ENCODE results near the gene DOK4.
"Not testable (repeated sequence)": the region's sequence is repeated elsewhere in the genome, so short reads cannot be mapped to it uniquely, and the experiment has no call there.

The DOK4 gene

DNA sequence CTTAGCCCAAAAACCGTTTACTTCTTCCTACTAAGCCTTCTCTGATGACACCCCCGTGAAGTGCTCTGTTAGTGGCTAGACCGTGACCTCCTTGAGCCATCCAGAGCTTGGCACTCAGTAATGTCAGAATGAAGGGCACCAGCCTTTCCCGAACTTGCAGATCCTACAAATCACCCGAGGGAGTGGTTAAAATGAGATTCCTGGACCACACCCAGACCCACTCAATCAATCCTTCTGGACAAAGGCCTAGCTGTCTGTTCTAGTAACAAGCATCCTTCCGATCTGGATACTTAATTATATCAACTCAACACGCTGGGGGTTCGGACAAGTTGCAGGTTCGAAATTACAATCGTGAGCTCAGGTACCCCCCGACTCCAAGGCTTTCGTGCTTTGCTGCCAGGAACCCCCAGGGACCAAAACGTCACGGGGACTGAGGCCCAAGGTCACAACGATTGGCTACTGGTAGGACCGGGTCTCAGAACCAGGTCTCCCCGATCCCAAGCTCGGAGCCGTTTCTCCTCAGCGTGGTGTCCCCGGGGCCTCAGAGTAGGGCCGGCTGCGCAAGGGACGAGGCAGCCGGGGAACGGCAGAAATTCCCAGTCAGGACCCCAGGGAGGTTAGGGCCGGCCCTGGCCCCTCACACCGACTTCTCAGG, 39.6 kb downstream of the DOK4 start:
- peak in 2 of 3 experiments; percentile 8 to 21 for DNase-seq (ENCODE audit: low read depth in 3 of 3)

DNA sequence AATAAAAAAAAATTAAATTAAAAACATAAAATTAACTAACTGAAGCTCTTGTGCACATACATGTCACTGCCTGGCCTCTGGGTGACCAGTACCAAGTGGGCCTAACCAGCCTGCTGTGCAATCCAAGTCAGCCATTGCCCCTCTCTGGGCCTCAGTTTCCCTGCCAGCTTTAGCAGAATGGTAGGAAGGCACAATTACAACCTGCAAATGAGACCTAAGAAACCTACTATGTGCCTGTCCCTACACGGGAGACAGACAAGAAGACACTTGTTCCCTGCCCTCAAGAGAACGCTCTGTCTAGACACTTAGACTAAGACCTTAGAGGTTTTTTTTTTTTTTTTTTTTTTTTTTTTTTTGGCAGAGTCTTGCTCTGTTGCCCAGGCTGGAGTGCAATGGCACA, 40.8 kb downstream of the DOK4 start:
- DNase-seq (ENCODE audit: low read depth in 3 of 3), result no peak

DNA sequence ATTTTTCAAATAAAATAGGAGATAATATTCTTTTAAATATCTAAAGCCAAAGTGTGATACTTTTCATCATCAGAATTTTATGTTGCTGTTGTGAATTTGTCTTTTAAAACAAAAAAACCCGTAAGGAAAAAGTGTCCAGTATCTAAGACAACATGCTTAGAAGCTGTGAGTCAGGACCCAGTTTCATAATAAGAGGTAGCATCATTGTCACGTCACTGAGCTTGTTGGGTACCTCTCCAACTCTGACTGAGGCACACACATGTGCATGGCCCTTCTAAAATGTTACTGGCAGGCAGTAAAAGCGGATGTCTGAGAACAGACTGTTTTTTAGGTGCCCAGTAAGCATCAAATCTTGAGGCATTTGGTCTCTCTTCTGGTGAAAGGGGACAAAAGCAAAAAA, 41.6 kb downstream of the DOK4 start:
- DNase-seq (ENCODE audit: low read depth in 3 of 3), result no peak

DNA sequence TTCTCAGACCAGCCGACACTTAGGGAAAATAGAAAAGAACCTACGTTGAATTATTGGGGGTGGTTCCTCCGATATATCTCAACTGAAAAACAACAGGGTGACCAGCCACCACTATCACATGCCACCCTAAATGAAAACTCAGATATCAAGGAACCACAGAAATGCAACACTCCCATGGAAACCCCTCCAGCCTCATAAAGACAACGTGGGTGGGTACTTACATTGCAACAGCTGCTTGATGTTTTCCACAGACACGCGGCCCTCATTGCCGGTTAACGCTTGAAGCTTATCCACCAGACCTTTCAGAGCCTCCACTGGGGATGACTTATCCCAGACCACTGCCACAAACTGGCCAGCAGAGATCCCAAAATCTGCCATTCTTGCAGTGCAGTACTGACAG, 45.7 kb downstream of the DOK4 start:
- not testable (repeated sequence) for DNase-seq (ENCODE audit: low read depth in 3 of 3)

DNA sequence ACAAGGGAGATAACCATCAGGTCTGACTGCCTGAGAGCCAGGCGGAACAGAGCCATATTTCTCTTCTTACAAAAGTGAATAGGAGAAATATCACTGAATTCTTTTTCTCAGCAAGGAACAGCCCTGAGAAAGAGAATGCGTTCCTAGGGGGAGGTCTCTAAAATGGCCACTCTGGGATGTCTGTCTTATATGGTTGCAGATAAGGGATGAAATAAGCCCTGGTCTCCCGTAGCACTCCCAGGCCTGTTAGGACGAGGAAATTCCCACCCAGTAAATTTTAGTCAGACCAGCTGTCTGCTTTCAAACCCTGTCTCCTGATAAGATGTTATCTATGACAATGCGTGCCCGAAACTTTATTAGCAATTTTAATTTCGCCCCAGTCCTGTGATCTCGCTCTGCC, 46.3 kb downstream of the DOK4 start:
- not testable (repeated sequence) for DNase-seq (ENCODE audit: low read depth in 3 of 3)

DNA sequence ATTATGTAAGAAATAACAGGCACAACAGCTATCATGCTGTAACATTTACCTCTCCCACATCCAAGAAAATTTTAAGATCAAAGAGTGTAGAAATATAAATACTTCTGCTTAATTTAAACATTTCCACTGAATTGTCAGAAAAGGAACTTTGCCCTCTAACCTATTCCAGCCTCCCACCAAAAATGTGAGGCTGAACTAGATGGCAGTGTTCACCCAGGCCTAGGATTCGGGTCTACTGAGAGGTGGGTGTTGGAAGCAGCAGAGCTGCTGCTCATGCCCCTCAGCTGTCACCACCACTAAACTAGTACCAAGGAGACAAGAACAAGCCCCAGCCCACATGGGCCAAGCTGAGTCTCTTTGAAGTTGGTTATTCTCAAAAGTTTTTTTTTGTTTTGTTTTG, 50.5 kb downstream of the DOK4 start:
- DNase-seq (ENCODE audit: low read depth in 3 of 3), result no peak

DNA sequence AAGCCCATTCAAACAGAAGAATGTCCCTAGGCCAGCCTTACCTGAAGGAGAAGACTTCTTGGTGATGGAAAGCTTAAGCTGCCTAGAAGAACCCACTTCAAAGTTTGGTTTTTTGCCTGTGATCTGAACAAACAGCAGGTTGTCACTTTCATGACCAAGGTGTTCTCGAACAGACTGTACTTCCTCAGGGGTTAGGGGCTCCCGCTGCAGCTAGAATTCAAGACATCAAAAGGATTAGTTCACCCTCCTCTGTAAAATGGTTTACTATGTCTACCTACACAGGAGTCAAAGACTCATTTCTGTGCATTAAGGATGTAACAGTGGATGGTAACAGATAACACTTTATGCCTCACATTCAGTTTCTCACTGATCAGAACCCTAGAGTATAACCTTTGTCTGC, 52.3 kb downstream of the DOK4 start:
- no peak for DNase-seq (ENCODE audit: low read depth in 3 of 3)

DNA sequence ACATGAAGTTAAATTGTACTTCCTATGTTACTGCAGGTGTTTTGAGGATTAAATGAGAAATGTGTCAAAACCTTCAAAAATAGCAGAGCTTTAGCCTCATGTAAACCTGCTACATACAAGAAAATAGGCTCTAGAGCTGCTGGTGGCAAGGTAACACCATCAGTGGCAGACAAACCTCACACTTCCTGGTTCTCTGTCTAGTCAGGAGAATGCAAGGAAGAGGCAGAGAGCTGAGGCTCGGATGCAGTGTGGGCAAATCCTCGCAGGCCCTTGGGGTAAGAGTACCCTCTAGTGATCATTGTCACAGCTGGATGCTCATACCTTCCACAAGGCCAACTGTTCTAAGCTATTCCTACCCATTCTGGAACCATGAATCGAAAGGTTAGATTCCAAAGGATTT, 53.3 kb downstream of the DOK4 start:
- DNase-seq (ENCODE audit: low read depth in 3 of 3), result no peak

DNA sequence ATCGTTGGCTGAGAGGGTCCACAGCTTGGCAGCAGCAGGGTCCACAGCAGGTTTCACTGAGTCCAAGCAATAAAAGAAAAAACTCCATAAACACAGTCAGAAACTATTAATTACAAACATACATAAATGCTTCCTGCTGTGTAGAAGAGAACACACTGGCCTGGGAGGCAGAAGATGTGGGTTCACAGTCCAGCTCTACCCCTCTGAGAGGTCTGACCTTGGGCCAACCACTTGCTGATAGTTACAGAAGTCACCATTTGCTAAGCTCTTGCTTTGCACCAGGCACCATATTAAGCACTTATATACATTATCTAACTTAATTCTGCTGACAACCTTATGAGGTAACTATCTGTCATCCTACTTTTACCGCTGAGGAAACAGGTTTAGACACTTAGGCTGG, 53.8 kb downstream of the DOK4 start:
- DNase-seq (ENCODE audit: low read depth in 3 of 3), result no peak

DNA sequence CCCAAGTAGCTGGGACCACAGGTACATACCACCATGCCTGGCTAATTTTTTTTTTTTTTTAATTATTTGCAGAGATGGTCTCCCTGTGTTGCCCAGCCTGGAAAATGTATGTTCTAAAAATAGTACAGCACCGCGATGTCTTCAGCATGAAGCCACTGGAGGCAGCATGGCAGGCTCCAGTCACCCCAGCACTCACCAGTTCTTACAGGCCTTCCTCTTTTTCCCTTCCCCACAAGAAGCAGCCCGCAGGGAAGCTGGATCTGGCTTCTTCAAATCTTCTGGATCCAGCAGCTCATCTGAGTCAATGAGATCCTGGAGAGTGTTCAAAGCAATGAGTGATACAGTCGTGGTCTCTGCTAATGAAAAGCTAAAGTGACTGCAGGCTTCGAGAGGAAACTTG, 55.3 kb downstream of the DOK4 start:
- DNase-seq (ENCODE audit: low read depth in 3 of 3), result no peak

DNA sequence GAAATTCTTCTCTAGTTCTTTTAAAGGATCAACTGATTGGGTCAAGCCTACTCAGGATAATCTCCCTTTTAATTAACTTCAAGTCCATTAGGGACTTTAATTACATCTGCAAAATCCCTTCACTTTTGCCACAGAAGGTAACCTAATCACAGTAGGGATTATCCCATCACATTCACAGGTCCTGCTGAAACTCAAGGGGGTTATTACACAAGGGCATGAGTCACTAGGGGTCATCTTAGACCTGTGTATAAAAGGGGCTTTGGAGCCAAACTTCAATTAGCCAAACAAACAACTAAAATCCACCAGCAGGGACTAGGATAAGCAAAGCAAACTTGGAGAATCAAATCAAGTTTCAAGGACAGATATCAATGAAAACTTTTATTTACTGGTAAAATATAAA, 58.5 kb downstream of the DOK4 start:
- no peak for DNase-seq (ENCODE audit: low read depth in 3 of 3)

DNA sequence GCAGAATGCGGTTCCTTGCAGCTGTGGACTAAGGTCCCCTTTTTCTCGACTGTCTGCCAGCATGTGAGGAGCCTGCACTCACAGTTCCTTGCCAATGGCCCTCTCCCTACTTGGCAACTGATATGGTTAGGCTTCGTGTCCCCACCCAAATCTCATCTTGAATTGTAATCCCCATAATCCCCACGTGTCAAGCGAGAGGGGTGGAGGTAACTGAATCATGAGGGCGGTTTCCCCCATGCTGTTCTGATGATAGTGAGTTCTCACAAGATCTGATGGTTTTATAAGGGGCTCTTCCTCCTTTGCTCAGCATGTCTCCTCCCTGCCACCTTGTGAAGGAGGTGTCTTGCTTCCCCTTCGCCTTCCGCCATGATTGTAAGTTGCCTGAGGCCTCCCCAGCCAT, 59.0 kb downstream of the DOK4 start:
- no peak for DNase-seq (ENCODE audit: low read depth in 3 of 3)

DNA sequence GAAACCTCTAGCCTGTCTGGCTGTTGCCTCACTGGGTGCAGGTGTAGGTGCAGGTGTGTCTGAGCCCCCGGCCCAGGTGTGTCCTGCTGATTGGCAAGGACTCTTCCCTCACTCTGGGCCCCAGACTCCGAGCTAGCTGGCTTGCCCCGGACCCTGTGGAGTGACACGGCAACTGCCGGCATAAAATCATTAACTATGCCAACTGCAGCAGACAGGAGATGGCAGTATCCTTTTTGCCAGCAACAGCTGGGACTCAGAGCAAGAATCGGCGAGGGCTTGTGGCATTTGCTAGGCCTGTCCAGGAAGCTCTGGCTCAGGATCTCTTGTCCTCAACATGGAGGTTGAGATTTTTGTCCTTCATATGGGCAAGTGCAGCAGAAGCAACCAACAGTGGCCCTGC, 59.9 kb downstream of the DOK4 start:
- DNase-seq (ENCODE audit: low read depth in 3 of 3), result no peak

DNA sequence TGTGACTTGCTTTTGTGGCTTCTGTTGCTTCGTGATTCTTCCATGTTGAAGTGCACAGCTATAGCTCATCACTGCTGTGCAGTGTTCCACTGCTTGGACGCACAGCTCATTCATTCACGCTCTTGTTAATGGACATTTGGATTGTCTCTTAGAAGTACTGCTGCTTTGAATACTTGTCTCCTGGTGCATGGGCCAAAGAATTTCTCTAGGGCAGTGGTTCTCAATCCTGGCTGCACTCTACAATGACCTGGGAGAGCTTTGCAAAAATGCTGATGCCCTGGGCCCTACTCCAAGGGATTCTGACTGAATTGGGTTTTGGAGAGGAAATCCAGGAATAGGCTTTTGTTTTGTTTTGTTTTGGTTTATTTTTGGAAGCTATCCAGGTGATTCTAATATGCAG, 61.7 kb downstream of the DOK4 start:
- no peak for DNase-seq (ENCODE audit: low read depth in 3 of 3)

DNA sequence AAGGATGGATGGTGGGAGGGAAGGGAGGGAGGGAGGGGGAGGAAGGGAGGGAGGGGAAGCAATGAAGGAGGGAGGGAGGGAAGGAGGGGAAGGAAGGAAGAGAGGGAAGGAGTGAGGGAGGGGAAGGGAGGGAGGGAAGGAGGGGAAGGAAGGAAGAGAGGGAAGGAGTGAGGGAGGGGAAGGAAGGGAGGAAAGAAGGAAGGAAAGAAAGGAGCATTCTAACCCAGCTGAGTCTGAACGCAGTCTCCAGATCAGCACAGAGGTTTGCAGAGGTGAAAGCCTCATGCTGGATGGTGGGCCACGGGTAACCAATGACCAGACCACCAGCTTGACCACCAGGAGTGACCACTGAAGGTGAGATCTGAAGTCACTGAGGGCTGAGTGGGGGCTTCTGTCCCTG, 63.1 kb downstream of the DOK4 start:
- DNase-seq (ENCODE audit: low read depth in 3 of 3), result no peak

DNA sequence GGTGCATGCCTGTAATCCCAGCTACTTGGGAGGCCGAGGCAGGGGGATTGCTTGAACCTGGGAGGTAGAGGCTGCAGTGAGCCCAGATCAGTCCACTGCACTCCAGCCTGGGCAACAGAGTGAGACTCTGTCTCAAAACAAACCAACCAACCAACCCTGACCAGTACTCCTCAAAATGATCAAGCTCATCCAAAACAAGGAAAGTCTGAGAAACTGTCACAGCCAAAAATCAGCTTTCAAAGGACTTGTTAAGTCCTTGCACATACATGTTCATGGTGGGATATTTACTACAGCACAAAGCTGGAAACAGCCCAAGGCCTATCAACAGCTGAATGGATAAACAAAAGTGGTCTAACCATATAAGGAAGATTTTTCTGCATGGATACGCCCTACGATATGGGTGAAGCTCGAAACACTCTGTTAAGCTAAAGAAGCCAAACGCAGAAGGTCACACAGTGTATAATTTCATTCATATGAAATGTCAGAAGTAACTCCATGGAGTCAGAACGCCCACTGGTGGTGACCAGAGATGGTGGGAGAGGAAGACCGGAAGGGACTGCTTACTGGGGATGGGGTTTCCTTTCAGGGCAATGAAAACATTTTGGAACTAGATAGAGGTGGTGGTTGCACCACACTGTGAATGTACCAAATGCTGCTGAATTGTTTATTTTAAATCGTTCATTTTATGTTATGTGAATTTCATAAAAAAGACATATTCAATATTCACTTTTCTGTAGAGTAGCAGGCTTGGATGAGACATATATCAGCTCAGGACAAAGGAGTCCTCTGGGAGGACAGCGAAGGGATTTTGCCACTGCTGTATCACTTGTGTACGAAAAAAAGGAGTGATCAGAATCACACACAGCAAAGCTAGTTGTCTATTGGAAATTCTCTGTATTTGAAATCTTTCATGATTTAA, 64.0 kb downstream of the DOK4 start:
- DNase-seq (ENCODE audit: low read depth in 3 of 3), result no peak

All from stimulated activated CD4-positive, alpha-beta T cell treated with anti-CD3 and anti-CD28 coated beads, TNF-alpha, amount 100 ng/mL, for 24 hours (primary cell).